Activated CD8-positive, alpha-beta T cell treated with anti-CD3 and anti-CD28 coated beads, Interleukin-2, amount 10 ng/mL, durations not matched to agents 7 days and 5 days (primary cell): ENCODE measurements around the gene SSBP2. TPM values are rescaled to one million over a fixed set of nuclear protein-coding genes. Genes with fewer than 3 reads are reported as not detected.
"Not testable (repeated sequence)": the region's sequence is repeated elsewhere in the genome, so short reads cannot be mapped to it uniquely, and the experiment has no call there.

ENCODE experiments used
- ATAC-seq: fragments of 150-1000 bp; cut with Tn5 transposase; one replicate; pipeline ENCODE4 v1.10.0; 2021; ENCODE audit warnings: moderate library complexity
- CTCF ChIA-PET: fragments of 350-600 bp; sonication (Branson Sonifier 250); formaldehyde crosslinking; loops from one replicate; lab custom pipeline; 2021; ENCODE audit warnings: antibody characterized with exemption; lab: Charles Lee
- POLR2A ChIA-PET: fragments of 350-600 bp; sonication (Branson Sonifier 250); formaldehyde crosslinking; loops from one replicate; lab custom pipeline; 2021; ENCODE audit warnings: antibody characterized with exemption; lab: Charles Lee
- DNase-seq: peaks from one replicate; pipeline ENCODE4 v3.0.0-alpha.2; 2020
- H3K27ac Mint-ChIP-seq: one replicate; pipeline ENCODE4 v1.8.0; 2021; ENCODE audit warnings: mild to moderate bottlenecking, mixed read lengths
- H3K27me3 Mint-ChIP-seq: one replicate; pipeline ENCODE4 v1.8.0; 2021; ENCODE audit warnings: low read depth, mixed read lengths
- H3K36me3 Mint-ChIP-seq: one replicate; pipeline ENCODE4 v1.8.0; 2021; ENCODE audit warnings: low read depth, mixed read lengths
- H3K4me1 Mint-ChIP-seq: one replicate; pipeline ENCODE4 v1.8.0; 2021; ENCODE audit warnings: low read depth, mixed read lengths
- H3K4me3 Mint-ChIP-seq: one replicate; pipeline ENCODE4 v1.8.0; 2021; ENCODE audit warnings: mild to moderate bottlenecking, mixed read lengths
- H3K9me3 Mint-ChIP-seq: one replicate; pipeline ENCODE4 v1.8.0; 2022; ENCODE audit warnings: mixed read lengths; ENCODE audit not compliant: insufficient read depth
- total RNA-seq, 2 experiments: library from RNA; stranded (reverse); gene quantifications; one replicate each; pipeline ENCODE4 v1.2.3, GENCODE V29; 2021

Gene SSBP2
- total RNA-seq, 2 experiments from 2014 or later = 24.3 to 26.7 TPM

GRCh38 chr5:81486711-81487110, 264.2 kb downstream of the SSBP2 start:
- ChIA-PET POLR2A (no interaction called here), CTCF (no interaction called here)
- no peaks in the 10 kb centered on the region for H3K4me1 Mint-ChIP-seq
- no peak overlapping the region for H3K27ac Mint-ChIP-seq
- H3K36me3 Mint-ChIP-seq = peaks cover under 1% of the 10 kb centered on the region
- H3K4me3 Mint-ChIP-seq = no peak overlapping the region
- ATAC-seq (no peak), DNase-seq (no peak)
- no peaks in the 10 kb centered on the region for H3K9me3 Mint-ChIP-seq
- no peaks in the 10 kb centered on the region for H3K27me3 Mint-ChIP-seq

- no peaks in the 10 kb centered on the region for H3K4me1 Mint-ChIP-seq
- H3K9me3 Mint-ChIP-seq = no peaks in the 10 kb centered on the region
- no peak for DNase-seq
- ChIA-PET POLR2A (interaction anchor here (0.7 kb wide), 1 partner anchor 12 kb away, joined by 3 read pairs; no protein-coding TSS in a partner anchor), CTCF (interaction anchor here (1.0 to 1.1 kb wide), 2 partner anchors 22 to 24 kb away, joined by 3 read pairs; no protein-coding TSS in a partner anchor)
- peaks cover 1% of the 10 kb centered on the region for H3K36me3 Mint-ChIP-seq
- no peak overlapping the region for H3K27ac Mint-ChIP-seq
- H3K27me3 Mint-ChIP-seq = no peaks in the 10 kb centered on the region
- ATAC-seq = no peak
- H3K4me3 Mint-ChIP-seq = no peak overlapping the region
Observed at GRCh38 chr5:81482595-81482994, 268.3 kb downstream of the SSBP2 start.

DNA sequence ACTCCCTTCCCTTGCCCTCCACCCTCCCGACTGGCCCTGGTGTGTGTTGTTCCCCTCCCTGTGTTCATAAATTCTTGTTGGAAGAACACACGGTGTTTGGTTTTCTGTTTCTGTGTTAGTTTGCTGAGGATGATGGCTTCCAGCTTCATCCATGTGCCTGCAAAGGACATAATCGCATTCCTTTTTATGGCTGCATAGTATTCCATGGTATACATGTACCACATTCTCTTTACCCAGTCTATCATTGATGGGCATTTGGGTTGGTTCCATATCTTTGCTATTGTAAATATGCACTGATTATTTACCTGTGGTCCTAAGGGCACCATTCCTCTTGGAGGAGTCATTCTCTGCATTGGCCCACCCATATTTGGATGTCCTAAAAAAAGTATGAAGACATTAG, 277.5 kb downstream of the SSBP2 start:
- CTCF ChIA-PET, H3K27me3 Mint-ChIP-seq, H3K4me1 Mint-ChIP-seq, H3K27ac Mint-ChIP-seq, H3K9me3 Mint-ChIP-seq, POLR2A ChIA-PET, H3K36me3 Mint-ChIP-seq, DNase-seq, H3K4me3 Mint-ChIP-seq, ATAC-seq: not testable (repeated sequence)

- H3K27me3 Mint-ChIP-seq = no peaks in the 10 kb centered on the region
- ChIA-PET CTCF (interaction anchor here (1.4 kb wide), 1 partner anchor 8 kb away, joined by 3 read pairs; no protein-coding TSS in a partner anchor), POLR2A (no interaction called here)
- DNase-seq (no peak), ATAC-seq (no peak)
- no peaks in the 10 kb centered on the region for H3K9me3 Mint-ChIP-seq
- H3K27ac Mint-ChIP-seq = no peak overlapping the region
- H3K4me3 Mint-ChIP-seq = no peak overlapping the region
- peaks cover 8% of the 10 kb centered on the region for H3K36me3 Mint-ChIP-seq
- H3K4me1 Mint-ChIP-seq = no peaks in the 10 kb centered on the region
Observed at GRCh38 chr5:81469676-81470075, 281.2 kb downstream of the SSBP2 start.

- Mint-ChIP-seq H3K4me3 (no peak overlapping the region), H3K9me3 (no peaks in the 10 kb centered on the region), H3K36me3 (peaks cover 6% of the 10 kb centered on the region), H3K27me3 (no peaks in the 10 kb centered on the region), H3K4me1 (no peaks in the 10 kb centered on the region), H3K27ac (no peak overlapping the region)
- POLR2A ChIA-PET = no interaction called here
- CTCF ChIA-PET = no interaction called here
- ATAC-seq = no peak
- no peak for DNase-seq
Observed at GRCh38 chr5:81450940-81451339, 300.0 kb downstream of the SSBP2 start.

DNA sequence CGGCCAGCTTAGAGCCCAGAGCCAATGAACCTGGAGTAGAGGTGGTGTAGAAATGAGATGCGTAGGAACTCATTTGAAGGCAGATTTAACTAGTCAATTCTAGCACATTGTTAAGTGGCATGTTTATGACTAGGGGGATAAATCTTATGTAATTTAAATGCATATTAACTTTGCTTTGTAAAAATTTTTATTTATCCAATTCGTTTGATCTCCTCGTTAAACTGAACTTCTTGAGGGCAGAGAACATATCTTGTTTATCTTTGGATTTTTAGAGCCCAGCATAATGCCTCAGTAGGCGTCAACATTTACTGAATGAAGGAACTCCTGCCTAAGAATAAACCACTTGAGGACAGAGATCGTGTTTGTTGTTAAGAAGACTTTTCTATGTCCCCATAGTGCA, 315.9 kb downstream of the SSBP2 start:
- no peaks in the 10 kb centered on the region for H3K9me3 Mint-ChIP-seq
- POLR2A ChIA-PET = interaction anchor here (0.6 kb wide), 1 partner anchor 14 kb away, joined by 3 read pairs; no protein-coding TSS in a partner anchor
- H3K4me3 Mint-ChIP-seq = no peak overlapping the region
- no peaks in the 10 kb centered on the region for H3K27me3 Mint-ChIP-seq
- ATAC-seq (no peak), DNase-seq (no peak)
- H3K36me3 Mint-ChIP-seq = no peaks in the 10 kb centered on the region
- no peak overlapping the region for H3K27ac Mint-ChIP-seq
- no peaks in the 10 kb centered on the region for H3K4me1 Mint-ChIP-seq
- CTCF ChIA-PET = no interaction called here

- POLR2A ChIA-PET = no interaction called here
- Mint-ChIP-seq H3K27ac (no peak overlapping the region), H3K4me1 (peaks cover 4% of the 10 kb centered on the region), H3K27me3 (no peaks in the 10 kb centered on the region), H3K9me3 (no peaks in the 10 kb centered on the region), H3K36me3 (no peaks in the 10 kb centered on the region), H3K4me3 (no peak overlapping the region)
- ATAC-seq (no peak), DNase-seq (no peak)
- CTCF ChIA-PET = interaction anchor here (1.6 kb wide), 1 partner anchor 736 kb away, joined by 6 read pairs; no protein-coding TSS in a partner anchor
Observed at GRCh38 chr5:81429985-81430384, 320.9 kb downstream of the SSBP2 start.

DNA sequence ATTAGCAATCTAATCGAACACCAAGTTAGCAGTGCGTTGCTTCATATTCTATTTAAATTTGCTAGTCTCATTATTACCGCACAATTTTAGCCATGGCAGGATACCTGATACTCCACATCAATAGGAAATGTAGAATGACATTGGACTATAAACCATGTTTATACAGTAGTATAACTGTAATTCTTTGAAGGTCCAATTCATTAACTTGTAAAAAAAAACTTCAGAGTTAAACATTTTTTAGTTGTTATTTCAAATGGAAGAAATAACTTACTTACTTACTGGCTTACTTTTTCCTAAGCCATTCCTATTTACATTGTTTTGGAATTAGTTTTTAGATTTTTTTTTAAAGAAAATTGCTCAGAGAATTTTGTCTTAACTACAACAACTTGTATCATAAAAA, 321.5 kb downstream of the SSBP2 start:
- ATAC-seq (no peak), DNase-seq (no peak)
- no peaks in the 10 kb centered on the region for H3K9me3 Mint-ChIP-seq
- H3K27ac Mint-ChIP-seq = no peak overlapping the region
- CTCF ChIA-PET = interaction anchor here (1.4 to 4.6 kb wide), 2 partner anchors 11 to 736 kb away, joined by 3 to 30 read pairs; no protein-coding TSS in a partner anchor
- H3K4me3 Mint-ChIP-seq = no peak overlapping the region
- POLR2A ChIA-PET = no interaction called here
- no peaks in the 10 kb centered on the region for H3K27me3 Mint-ChIP-seq
- peaks cover 4% of the 10 kb centered on the region for H3K4me1 Mint-ChIP-seq
- no peaks in the 10 kb centered on the region for H3K36me3 Mint-ChIP-seq

- Mint-ChIP-seq H3K9me3 (no peaks in the 10 kb centered on the region), H3K4me1 (peaks cover 4% of the 10 kb centered on the region), H3K27ac (no peak overlapping the region), H3K4me3 (no peak overlapping the region), H3K27me3 (no peaks in the 10 kb centered on the region), H3K36me3 (no peaks in the 10 kb centered on the region)
- POLR2A ChIA-PET = no interaction called here
- no peak for DNase-seq
- CTCF ChIA-PET = interaction anchor here (1.4 to 4.6 kb wide), 2 partner anchors 11 to 736 kb away, joined by 3 to 30 read pairs; no protein-coding TSS in a partner anchor
- ATAC-seq = no peak
Observed at GRCh38 chr5:81428861-81429260, 322.0 kb downstream of the SSBP2 start.

DNA sequence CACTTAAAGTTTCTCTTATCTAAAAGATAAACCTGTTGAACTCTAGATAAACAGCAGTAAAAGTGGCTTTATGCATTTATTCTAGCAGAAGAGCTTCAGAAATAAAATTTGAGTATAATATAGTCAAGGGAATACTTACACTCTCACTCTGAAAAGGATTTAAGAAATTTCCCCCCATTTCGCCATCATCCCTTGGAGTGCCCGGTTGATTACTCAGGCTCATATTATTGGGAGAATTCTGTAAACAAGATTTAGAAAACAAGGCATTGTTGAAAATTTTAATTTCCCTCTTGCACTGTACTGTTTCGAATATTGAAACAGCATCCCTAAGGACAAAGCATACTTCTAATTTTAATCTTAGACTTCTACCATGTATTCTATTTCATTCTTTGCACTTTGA, 322.5 kb downstream of the SSBP2 start:
- no peak overlapping the region for H3K27ac Mint-ChIP-seq
- peaks cover 4% of the 10 kb centered on the region for H3K4me1 Mint-ChIP-seq
- H3K9me3 Mint-ChIP-seq = no peaks in the 10 kb centered on the region
- ATAC-seq = no peak
- ChIA-PET POLR2A (no interaction called here), CTCF (interaction anchor here (1.4 to 4.6 kb wide), 2 partner anchors 12 to 737 kb away, joined by 3 to 30 read pairs; no protein-coding TSS in a partner anchor)
- H3K4me3 Mint-ChIP-seq = no peak overlapping the region
- no peaks in the 10 kb centered on the region for H3K27me3 Mint-ChIP-seq
- no peaks in the 10 kb centered on the region for H3K36me3 Mint-ChIP-seq
- DNase-seq = no peak

GRCh38 chr5:81427566-81427965, 323.3 kb downstream of the SSBP2 start:
- H3K36me3 Mint-ChIP-seq = no peaks in the 10 kb centered on the region
- no peaks in the 10 kb centered on the region for H3K27me3 Mint-ChIP-seq
- H3K9me3 Mint-ChIP-seq = no peaks in the 10 kb centered on the region
- H3K27ac Mint-ChIP-seq = no peak overlapping the region
- ChIA-PET POLR2A (no interaction called here), CTCF (interaction anchor here (2.1 to 4.6 kb wide), 2 partner anchors 82 to 738 kb away, joined by 8 to 30 read pairs; no protein-coding TSS in a partner anchor)
- no peak for DNase-seq
- peaks cover 4% of the 10 kb centered on the region for H3K4me1 Mint-ChIP-seq
- no peak for ATAC-seq
- no peak overlapping the region for H3K4me3 Mint-ChIP-seq

DNA sequence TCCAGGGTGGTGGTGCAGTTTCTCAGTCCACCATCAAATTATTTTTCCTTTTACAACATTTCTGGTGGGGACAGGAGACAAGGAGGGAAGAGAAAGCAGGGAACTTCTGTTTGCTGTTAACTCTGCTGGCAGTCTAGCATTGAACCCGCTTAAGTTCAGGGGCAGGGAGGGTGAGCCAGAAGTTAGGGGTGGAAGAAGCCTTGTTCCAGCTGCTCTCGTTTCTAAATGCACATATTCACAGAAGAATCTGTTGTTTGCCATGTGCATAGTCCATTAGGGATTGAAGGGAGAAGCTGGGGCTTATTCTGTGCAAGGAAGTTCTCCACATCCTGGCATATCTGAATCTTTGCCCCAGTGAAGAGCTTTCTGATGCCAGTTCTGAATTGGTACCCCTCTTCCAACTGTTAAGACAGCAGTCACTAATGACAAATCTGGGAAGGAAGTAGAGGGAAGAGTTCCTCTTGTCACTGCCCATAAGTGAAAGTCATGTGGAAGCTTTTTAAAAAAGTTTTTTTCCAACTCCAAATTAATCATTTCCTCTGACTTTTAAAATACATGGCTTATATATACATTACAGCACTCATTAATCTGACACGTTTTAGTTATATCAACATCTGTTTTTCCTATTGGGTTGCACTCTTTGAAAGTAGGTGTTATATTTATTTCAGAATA, 324.4 kb downstream of the SSBP2 start:
- Mint-ChIP-seq H3K9me3 (no peaks in the 10 kb centered on the region), H3K4me3 (no peak overlapping the region), H3K36me3 (no peaks in the 10 kb centered on the region), H3K27me3 (no peaks in the 10 kb centered on the region), H3K4me1 (peaks cover 5% of the 10 kb centered on the region), H3K27ac (no peak overlapping the region)
- POLR2A ChIA-PET = no interaction called here
- CTCF ChIA-PET = interaction anchor here (0.6 to 4.6 kb wide), 16 partner anchors 13 to 1916 kb away, joined by 3 to 30 read pairs (median 4); partner anchors contain the start of gene ZCCHC9
- DNase-seq (no peak), ATAC-seq (no peak)
